Adrenal gland (tissue), 12 donors: ENCODE data around the gene WEE1. TPM values are rescaled to one million over a fixed set of nuclear protein-coding genes. Genes with fewer than 3 reads are reported as not detected.

ENCODE experiments used
- DNase-seq, 7 donors: peaks; one replicate each; pipeline ENCODE4 v3.0.0-alpha.2; 2019 to 2020
- H3K27ac ChIP-seq, 5 donors: fragments of 200-600 bp; sonication (generic) in 4 of 5; 1 replicate in 3 of 5; 2 replicates in 2 of 5; pipeline versions ENCODE4 v1.5.1 to v1.8.0; 2016 to 2020; ENCODE audit warnings: mild to moderate bottlenecking in 1 of 5
- H3K27me3 ChIP-seq: fragments of 200-600 bp; 2 replicates; pipeline ENCODE4 v1.8.0; 2021
- H3K36me3 ChIP-seq, 2 donors: fragments of 200-600 bp; replicated peaks in 1 of 2; 1 replicate in 1 of 2; 2 replicates in 1 of 2; pipeline versions ENCODE4 v1.5.1 to v1.8.0; 2018 to 2022
- H3K4me1 ChIP-seq, 2 donors: fragments of 200-600 bp; replicated peaks in 1 of 2; 1 replicate in 1 of 2; 2 replicates in 1 of 2; pipeline versions ENCODE4 v1.5.1 to v1.8.0; 2018 to 2021
- H3K4me3 ChIP-seq, 4 donors: fragments of 200-600 bp; sonication (generic) in 3 of 4; one replicate each; pipeline ENCODE4 v1.5.1; 2016 to 2018
- H3K9me3 ChIP-seq, 3 donors: fragments of 200-600 bp; sonication (generic) in 1 of 3; replicated peaks in 1 of 3; 1 replicate in 2 of 3; 2 replicates in 1 of 3; pipeline versions ENCODE4 v1.5.1 to v1.8.0; 2016 to 2021
- POLR2A ChIP-seq, 2 donors: fragments of 450-650 bp; IDR thresholded peaks; one replicate each; pipeline ENCODE4 v1.6.1; 2017; ENCODE audit warnings: antibody characterized with exemption in 2 of 2, mild to moderate bottlenecking in 2 of 2, moderate library complexity in 1 of 2
- WGBS, 4 donors: extraction: QIAGEN DNeasy Blood & Tissue Kit in 2 of 4; methylation state at CpG; one replicate each; pipeline versions ENCODE4 v1.1.5 to v1.1.7; 2013 to 2017; 5-methylcytosine and 5-hydroxymethylcytosine counted together
- intact Hi-C, 2 donors: fragments of 100-400 bp; cut with DNase I; formaldehyde crosslinking; loops; one replicate each; pipeline versions ENCODE4 v1.14.1 to v1.15.0; 2022 to 2023
- polyA plus RNA-seq, 3 donors: library from polyadenylated mRNA; stranded (reverse); fragments of 200-250 nt in 2 of 3; fragments of 350-450 nt in 1 of 3; fragmentation: Illumina TruSeq in 1 of 3; extraction: RNeasy Lipid Tissue Mini Kit (QIAGEN cat#74804) in 1 of 3; gene quantifications; one replicate each; pipeline ENCODE4 v1.2.3, GENCODE V29; 2013 to 2014
- total RNA-seq, 9 donors: library from RNA; depleted of rRNA in 4 of 9; stranded (reverse); fragments of >200 nt in 4 of 9; fragments of 120-200 nt in 1 of 9; fragmentation: NEBNext Ultra II Directional in 1 of 9; extraction: Animal tissue kit (Norgen Biotek cat#: 25700) in 1 of 9; gene quantifications; one replicate each; pipeline versions ENCODE4 v1.1.0 to v1.2.4, GENCODE V29; 2013 to 2023
- TF ChIP-seq, protein P1 (sequence below), 6 experiments: fragments of 450-650 bp in 4 of 6; fragments of 200-600 bp in 2 of 6; sonication (generic) in 1 of 6; IDR thresholded peaks; 1 replicate in 5 of 6; 2 replicates in 1 of 6; pipeline versions ENCODE4 v1.5.1 to v1.8.0; 2016 to 2021; ENCODE audit warnings: antibody characterized with exemption in 6 of 6, mild to moderate bottlenecking in 2 of 6, moderate library complexity in 1 of 6
- donor health status: healthy with polysubstance abuse.
- donor health status: Bipolar disorder and iron deficiency.
- donor health status: DM: yes; HTN: yes; CAD: no.
- donor health status: DM: no; HTN: no; CAD: no.
- donor health status: DM: no; HTN: no; CAD: no.
- donor health status: DM: yes; HTN: yes; CAD: no.

The WEE1 gene
- total and polyA plus RNA-seq, 12 donors, result 3.3 to 33.8 (median 9.0) TPM

DNA sequence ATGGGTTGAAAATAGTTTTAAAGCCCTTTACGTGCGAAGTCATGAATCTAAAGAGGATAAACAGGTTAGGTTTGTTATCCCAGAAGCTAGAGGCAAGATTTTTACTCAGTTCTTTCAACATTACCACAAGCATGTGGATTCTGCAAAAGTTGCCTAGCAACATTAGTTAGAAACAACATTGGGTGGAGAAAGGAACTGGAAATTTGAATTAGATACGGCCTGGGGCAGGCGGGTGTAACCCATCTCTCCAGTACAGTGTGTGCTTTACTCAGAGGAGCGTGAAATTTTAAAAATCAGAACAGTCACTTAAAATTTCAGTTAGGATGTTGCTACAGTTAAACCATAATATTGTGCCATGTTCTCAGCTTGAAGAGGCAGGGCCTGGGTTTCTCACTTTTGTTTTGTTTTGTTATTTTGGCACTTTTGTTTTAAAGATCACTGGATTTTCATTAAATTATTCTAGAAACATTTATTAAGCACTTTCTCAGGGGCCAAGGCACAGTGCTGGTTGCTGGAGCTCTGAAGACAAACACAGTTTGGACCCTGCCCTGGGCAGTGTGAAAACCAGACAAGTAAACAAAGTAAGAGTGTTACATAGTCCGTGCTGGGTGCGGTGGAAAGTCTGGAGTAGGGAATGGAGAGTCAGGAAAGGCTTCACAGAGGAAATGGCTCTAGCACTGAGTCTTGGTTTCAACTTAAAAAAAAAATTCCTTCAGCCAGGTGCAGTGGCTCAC lies 4.4 kb upstream of the WEE1 start:
- peak in 1 of 7 donors; percentile 19 for DNase-seq
- Histone ChIP-seq H3K4me1 (peaks cover 3 to 21% of the 10 kb centered on the region in 2 donors), H3K4me3 (no peak overlapping the region), H3K9me3 (no peaks in the 10 kb centered on the region), H3K27ac (peak overlapping the region in 3 of 5 donors; percentile 28 to 75 (median 61)), H3K36me3 (no peaks in the 10 kb centered on the region), H3K27me3 (no peaks in the 10 kb centered on the region)
- TF ChIP-seq POLR2A (IDR thresholded peaks at IDR 0.05), result no peak
- TF ChIP-seq, protein P1, sequence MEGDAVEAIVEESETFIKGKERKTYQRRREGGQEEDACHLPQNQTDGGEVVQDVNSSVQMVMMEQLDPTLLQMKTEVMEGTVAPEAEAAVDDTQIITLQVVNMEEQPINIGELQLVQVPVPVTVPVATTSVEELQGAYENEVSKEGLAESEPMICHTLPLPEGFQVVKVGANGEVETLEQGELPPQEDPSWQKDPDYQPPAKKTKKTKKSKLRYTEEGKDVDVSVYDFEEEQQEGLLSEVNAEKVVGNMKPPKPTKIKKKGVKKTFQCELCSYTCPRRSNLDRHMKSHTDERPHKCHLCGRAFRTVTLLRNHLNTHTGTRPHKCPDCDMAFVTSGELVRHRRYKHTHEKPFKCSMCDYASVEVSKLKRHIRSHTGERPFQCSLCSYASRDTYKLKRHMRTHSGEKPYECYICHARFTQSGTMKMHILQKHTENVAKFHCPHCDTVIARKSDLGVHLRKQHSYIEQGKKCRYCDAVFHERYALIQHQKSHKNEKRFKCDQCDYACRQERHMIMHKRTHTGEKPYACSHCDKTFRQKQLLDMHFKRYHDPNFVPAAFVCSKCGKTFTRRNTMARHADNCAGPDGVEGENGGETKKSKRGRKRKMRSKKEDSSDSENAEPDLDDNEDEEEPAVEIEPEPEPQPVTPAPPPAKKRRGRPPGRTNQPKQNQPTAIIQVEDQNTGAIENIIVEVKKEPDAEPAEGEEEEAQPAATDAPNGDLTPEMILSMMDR (IDR thresholded peaks at IDR 0.05), result no peak
- WGBS, 4 donors, result 54 to 62% (median 58%) methylated on average over 7 of the region's 7 CpGs
- intact Hi-C loops, result no loop called here

DNA sequence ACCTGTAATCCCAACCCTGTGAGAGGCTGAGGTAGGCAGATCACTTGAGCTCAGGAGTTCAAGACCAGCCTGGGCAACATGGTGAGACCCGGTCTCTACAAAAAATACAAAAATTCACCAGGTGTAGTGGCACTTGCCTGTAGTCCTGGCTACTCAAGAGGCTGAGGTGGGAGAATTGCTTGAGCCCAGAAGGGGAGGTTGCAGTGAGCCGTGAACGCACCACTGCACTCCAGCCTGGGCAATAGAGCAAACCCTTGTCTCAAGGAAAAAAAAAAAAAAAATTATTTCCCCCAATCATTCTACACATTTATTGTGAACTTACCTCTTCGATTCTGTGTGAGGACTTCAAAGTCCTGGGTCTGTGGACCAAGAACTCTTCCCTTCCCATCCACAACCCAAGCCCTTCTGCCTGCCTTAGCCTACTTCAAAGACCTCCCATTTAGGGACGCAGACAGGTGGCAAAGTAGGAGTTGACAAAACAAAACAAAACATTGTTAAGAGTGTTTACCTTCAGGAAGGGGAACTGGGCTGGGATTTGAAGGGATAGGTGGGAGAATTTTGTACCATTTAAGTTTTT lies 3.8 kb upstream of the WEE1 start:
- H3K27ac ChIP-seq, result peak overlapping the region in 3 of 5 donors; percentile 28 to 75 (median 61)
- peaks cover 3 to 21% of the 10 kb centered on the region in 2 donors for H3K4me1 ChIP-seq
- WGBS, 4 donors, result 91 to 98% (median 94%) methylated on average over 5 of the region's 5 CpGs

DNA sequence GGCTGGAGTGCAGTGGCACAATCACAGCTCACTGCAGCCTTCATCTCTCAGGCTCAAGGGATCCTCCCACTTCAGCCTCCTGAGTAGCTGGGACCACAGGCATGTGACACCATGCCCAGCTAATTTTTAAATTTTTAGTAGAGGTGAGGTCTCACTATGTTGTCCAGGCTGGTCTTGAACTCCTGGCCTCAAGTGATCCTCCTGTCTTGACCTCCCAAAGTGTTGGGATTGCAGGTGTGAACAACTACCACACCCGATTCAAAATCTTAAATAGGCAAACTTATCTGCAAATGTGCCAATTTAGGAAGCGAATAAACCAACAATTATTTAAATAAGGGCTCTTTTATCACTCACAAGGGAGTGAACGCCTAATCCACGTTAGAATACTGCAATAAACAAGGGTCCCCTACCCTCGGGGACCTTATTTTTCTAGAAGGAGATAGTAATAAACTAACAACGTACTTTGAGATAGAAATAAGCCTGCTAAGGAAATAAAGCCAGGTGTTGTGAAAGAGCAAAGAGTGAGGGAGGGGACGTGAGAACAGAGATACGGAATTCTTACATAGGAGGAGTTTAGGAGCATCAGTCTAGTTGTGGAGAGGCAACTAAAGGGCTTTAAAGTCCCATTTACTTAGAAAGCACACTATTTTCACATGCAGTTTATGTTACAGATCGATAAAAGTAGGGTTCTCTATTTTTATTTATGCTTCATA lies 3.0 kb upstream of the WEE1 start:
- no peaks in the 10 kb centered on the region for H3K9me3 ChIP-seq
- H3K4me1 ChIP-seq, result peaks cover 3 to 25% of the 10 kb centered on the region in 2 donors
- H3K27ac ChIP-seq, result peak overlapping the region in 1 of 5 donors; percentile 61
- 81 to 90% (median 87%) methylated on average over 9 of the region's 9 CpGs for WGBS, 4 donors
- no peak overlapping the region for H3K4me3 ChIP-seq
- intact Hi-C loops, result loop anchor here in 1 of 2 donors (5.0 to 10.0 kb wide), 2 partner anchors 37 to 46 kb away; no protein-coding TSS in a partner anchor
- H3K27me3 ChIP-seq, result no peaks in the 10 kb centered on the region
- no peaks in the 10 kb centered on the region for H3K36me3 ChIP-seq
- no peak for TF ChIP-seq POLR2A (IDR thresholded peaks at IDR 0.05)
- TF ChIP-seq, protein P1 (IDR thresholded peaks at IDR 0.05), result no peak
- DNase-seq, result no peak

More for the DNA sequence above, 3.8 kb upstream of the WEE1 start:
- Histone ChIP-seq H3K36me3 (no peaks in the 10 kb centered on the region), H3K9me3 (no peaks in the 10 kb centered on the region), H3K27me3 (no peaks in the 10 kb centered on the region), H3K4me3 (no peak overlapping the region)
- intact Hi-C loops, result loop anchor here in 1 of 2 donors (5.0 to 10.0 kb wide), 2 partner anchors 38 to 45 kb away; no protein-coding TSS in a partner anchor
- DNase-seq, result no peak
- TF ChIP-seq, protein P1 (IDR thresholded peaks at IDR 0.05), result no peak
- TF ChIP-seq POLR2A (IDR thresholded peaks at IDR 0.05), result no peak
